ENCODE results near the gene PIK3R6. TPM values are rescaled to one million over a fixed set of nuclear protein-coding genes. Genes with fewer than 3 reads are reported as not detected.

Gene PIK3R6
- total and polyA plus RNA-seq, 10 of the 15 experiments (the other 5 are each of a cell fraction or from before 2014, with no cell fraction given) = 6.7 to 146 (median 68.2) TPM

DNA sequence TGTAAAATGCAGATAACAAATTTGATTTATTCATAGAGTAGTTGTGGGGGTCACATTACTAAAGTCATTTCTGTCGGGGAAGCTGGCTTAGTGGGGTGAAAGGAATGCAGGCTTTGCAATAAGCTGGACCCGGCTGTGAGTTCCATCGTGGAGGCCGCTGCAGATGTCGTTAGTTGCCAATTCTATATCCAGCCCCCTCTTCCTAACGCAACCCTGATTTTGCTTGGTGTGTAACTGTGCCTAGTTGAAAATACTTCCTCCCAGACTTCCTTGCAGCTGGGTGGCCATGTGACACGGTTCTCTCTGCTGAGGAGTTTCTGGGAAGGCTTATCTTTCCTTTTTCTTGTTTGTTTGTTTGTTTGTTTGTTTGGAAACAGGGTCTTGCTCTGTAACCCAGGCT is 72.8 kb downstream of the PIK3R6 start:
- peaks cover 4 to 11% of the 10 kb centered on the region in 2 experiments; a peak in 3 of 4 replicates for H3K36me3 ChIP-seq (ENCODE audit: control insufficient read depth in 2 of 2, insufficient read depth in 2 of 2, low read length in 1 of 2)
- in situ Hi-C loops (cut with MboI) = no loop called here

DNA sequence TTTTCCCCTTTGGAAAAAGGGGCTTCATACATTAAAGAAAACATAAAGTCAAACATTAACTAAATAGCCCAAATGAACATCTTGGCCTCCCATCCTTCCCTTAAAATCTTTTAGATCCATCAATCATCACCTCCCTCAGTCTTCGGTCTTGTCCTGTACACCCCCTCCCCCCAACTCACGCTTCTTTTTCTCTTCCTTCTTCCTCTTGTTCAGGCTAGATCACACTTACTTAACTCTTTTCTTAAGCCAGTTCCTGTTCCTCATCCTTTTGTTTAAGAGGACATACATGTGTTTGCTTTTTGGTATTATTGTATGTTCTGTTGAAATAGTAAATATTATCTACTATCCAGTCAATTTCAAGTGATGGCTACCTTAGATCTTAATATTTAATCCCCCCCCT is 73.8 kb downstream of the PIK3R6 start:
- Histone ChIP-seq H2AFZ (ENCODE audit: control insufficient read depth, low read depth, low read length) (no peak overlapping the region), H3K36me3 (ENCODE audit: control insufficient read depth in 2 of 2, insufficient read depth in 2 of 2, low read length in 1 of 2) (peaks cover 4 to 9% of the 10 kb centered on the region in 2 experiments; a peak in 3 of 4 replicates), H3K4me2 (ENCODE audit: control insufficient read depth, insufficient read depth) (no peak overlapping the region), H3K27ac (ENCODE audit: control insufficient read depth, insufficient read depth) (no peak overlapping the region), H3K4me1 (ENCODE audit: control insufficient read depth, insufficient read depth, low read length) (no peaks in the 10 kb centered on the region), H4K20me1 (ENCODE audit: control insufficient read depth, insufficient read depth) (no peaks in the 10 kb centered on the region), H3K79me2 (ENCODE audit: control insufficient read depth, insufficient read depth, low read length) (no peaks in the 10 kb centered on the region), H3K27me3 (replicated peaks in 1 of 2; ENCODE audit: control insufficient read depth in 2 of 2, insufficient read depth in 2 of 2, low read length in 1 of 2) (no peaks in the 10 kb centered on the region), H3K4me3 (no peak overlapping the region), H3K9ac (ENCODE audit: control insufficient read depth, insufficient read depth, low read length) (no peak overlapping the region), H3K9me3 (replicated peaks; ENCODE audit: control insufficient read depth, insufficient read depth, low read length) (no peaks in the 10 kb centered on the region)
- DNase-seq (ENCODE audit: low read depth, low spot score) (no peak), FAIRE-seq (no peak), ATAC-seq (no peak)
- TF ChIP-seq BMI1 (IDR thresholded peaks at IDR 0.05; ENCODE audit: borderline replicate concordance) (0 out of 2 replicates have a peak, but pooled peaks have one; percentile 9), SPI1 (IDR thresholded peaks at IDR 0.05; ENCODE audit: borderline replicate concordance, insufficient read depth, low read depth, low read length) (no peak)
- intact Hi-C loops (cut with micrococcal nuclease; ENCODE audit: unreplicated experiment) (no loop called here), in situ Hi-C loops (cut with MboI) (no loop called here)
- ChIA-PET CTCF (interaction anchor here (2.4 kb wide), 1 partner anchor 8 kb away, joined by 16 read pairs; no protein-coding TSS in a partner anchor), POLR2A (no interaction called here), RAD21 (ENCODE audit: unreplicated experiment) (interaction anchor here (1.4 to 2.6 kb wide), 2 partner anchors 14 to 99 kb away, joined by 4 to 9 read pairs; no protein-coding TSS in a partner anchor), SMC1A (ENCODE audit: uncharacterized antibody, unreplicated experiment) (interaction anchor here (0.6 to 1.4 kb wide), 2 partner anchors 13 to 99 kb away, joined by 3 to 10 read pairs; no protein-coding TSS in a partner anchor)
- no TSS peak for BruUV-seq (replicated peaks)
- WGBS (ENCODE audit: insufficient coverage, insufficient replicate concordance, low lambda C conversion rate, missing lambda C conversion rate) = 3% methylated on average over 2 of the region's 2 CpGs

More for the DNA sequence above, 72.8 kb downstream of the PIK3R6 start:
- H3K4me3 ChIP-seq = no peak overlapping the region
- no peaks in the 10 kb centered on the region for H3K27me3 ChIP-seq (replicated peaks in 1 of 2; ENCODE audit: control insufficient read depth in 2 of 2, insufficient read depth in 2 of 2, low read length in 1 of 2)
- H3K27ac ChIP-seq (ENCODE audit: control insufficient read depth, insufficient read depth) = no peak overlapping the region
- 32% methylated on average over 7 of the region's 7 CpGs for WGBS (ENCODE audit: insufficient coverage, insufficient replicate concordance, low lambda C conversion rate, missing lambda C conversion rate)
- ChIA-PET CTCF (interaction anchor here (1.5 to 2.4 kb wide), 2 partner anchors 9 to 100 kb away, joined by 3 to 16 read pairs; no protein-coding TSS in a partner anchor), POLR2A (interaction anchor here (0.6 kb wide), 1 partner anchor 38 kb away, joined by 3 read pairs; no protein-coding TSS in a partner anchor), SMC1A (ENCODE audit: uncharacterized antibody, unreplicated experiment) (interaction anchor here (0.6 to 1.4 kb wide), 4 partner anchors 12 to 203 kb away, joined by 3 to 10 read pairs (median 3); no protein-coding TSS in a partner anchor), RAD21 (ENCODE audit: unreplicated experiment) (interaction anchor here (0.6 to 2.6 kb wide), 3 partner anchors 13 to 106 kb away, joined by 3 to 9 read pairs (median 4); no protein-coding TSS in a partner anchor)
- no peaks in the 10 kb centered on the region for H3K9me3 ChIP-seq (replicated peaks; ENCODE audit: control insufficient read depth, insufficient read depth, low read length)
- no peak for FAIRE-seq
- TF ChIP-seq, protein P1, sequence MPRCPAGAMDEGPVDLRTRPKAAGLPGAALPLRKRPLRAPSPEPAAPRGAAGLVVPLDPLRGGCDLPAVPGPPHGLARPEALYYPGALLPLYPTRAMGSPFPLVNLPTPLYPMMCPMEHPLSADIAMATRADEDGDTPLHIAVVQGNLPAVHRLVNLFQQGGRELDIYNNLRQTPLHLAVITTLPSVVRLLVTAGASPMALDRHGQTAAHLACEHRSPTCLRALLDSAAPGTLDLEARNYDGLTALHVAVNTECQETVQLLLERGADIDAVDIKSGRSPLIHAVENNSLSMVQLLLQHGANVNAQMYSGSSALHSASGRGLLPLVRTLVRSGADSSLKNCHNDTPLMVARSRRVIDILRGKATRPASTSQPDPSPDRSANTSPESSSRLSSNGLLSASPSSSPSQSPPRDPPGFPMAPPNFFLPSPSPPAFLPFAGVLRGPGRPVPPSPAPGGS (IDR thresholded peaks at IDR 0.05; ENCODE audit: borderline replicate concordance, insufficient read depth, low read depth, low read length, poor library complexity, severe bottlenecking) = peak; percentile 10
- peak; percentile 29; the same call in 1 of the 2 replicates for TF ChIP-seq POLR2AphosphoS2 (IDR thresholded peaks at IDR 0.05; ENCODE audit: low read depth, low read length)
- TF ChIP-seq POLR2AphosphoS5 (IDR thresholded peaks at IDR 0.05; ENCODE audit: low read length) = peak; percentile 53; the same call in 1 of the 2 replicates
- TF ChIP-seq ZNF274 (IDR thresholded peaks at IDR 0.05; ENCODE audit: insufficient read depth, insufficient read length) = no peak
- no peak overlapping the region for H3K9ac ChIP-seq (ENCODE audit: control insufficient read depth, insufficient read depth, low read length)
- no peaks in the 10 kb centered on the region for H3K4me1 ChIP-seq (ENCODE audit: control insufficient read depth, insufficient read depth, low read length)
- no peak overlapping the region for H2AFZ ChIP-seq (ENCODE audit: control insufficient read depth, low read depth, low read length)
- BruUV-seq (replicated peaks) = no TSS peak
- no peaks in the 10 kb centered on the region for H4K20me1 ChIP-seq (ENCODE audit: control insufficient read depth, insufficient read depth)
- intact Hi-C loops (cut with micrococcal nuclease; ENCODE audit: unreplicated experiment) = no loop called here
- no peak overlapping the region for H3K4me2 ChIP-seq (ENCODE audit: control insufficient read depth, insufficient read depth)
- DNase-seq (ENCODE audit: low read depth, low spot score) = no peak
- no peak for ATAC-seq
- H3K79me2 ChIP-seq (ENCODE audit: control insufficient read depth, insufficient read depth, low read length) = no peaks in the 10 kb centered on the region

Measured in GM12878 (cell line).